GM19452 (cell line): ENCODE results near the gene KRTAP2-1.
"Not testable (repeated sequence)": the region's sequence is repeated elsewhere in the genome, so short reads cannot be mapped to it uniquely, and the experiment has no call there.

Experiments used
- ATAC-seq: cut with Tn5 transposase; IDR thresholded peaks from one replicate; pipeline ENCODE4 v1.9.1; 2021; ENCODE audit not compliant: unreplicated experiment

The KRTAP2-1 gene, protein sequence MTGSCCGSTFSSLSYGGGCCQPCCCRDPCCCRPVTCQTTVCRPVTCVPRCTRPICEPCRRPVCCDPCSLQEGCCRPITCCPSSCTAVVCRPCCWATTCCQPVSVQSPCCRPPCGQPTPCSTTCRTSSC

DNA sequence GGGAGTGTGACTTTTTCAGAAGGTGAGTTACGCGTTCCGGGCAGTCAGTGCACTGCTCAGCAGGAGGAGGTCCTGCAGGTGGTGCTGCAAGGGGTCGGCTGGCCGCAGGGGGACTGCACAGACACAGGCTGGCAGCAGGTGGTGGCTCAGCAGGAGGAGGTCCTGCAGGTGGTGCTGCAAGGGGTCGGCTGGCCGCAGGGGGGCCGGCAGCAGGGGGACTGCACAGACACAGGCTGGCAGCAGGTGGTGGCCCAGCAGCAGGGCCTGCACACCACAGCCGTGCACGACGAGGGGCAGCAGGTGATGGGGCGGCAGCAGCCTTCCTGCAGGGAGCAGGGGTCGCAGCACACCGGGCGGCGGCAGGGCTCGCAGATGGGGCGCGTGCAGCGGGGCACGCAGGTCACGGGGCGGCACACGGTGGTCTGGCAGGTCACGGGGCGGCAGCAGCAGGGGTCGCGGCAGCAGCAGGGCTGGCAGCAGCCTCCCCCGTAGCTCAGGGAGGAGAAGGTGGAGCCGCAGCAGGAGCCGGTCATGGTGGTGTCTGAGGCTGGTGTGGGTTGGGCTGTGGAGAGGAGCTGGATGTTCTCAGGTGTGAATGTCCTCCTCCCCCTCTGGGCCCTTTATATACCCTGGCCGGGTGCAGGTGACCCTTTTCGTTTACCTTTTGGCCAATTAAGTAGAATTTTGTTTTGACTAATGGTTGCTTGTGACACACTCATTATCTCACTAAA lies at the start of gene KRTAP2-1:
Gene KRTAP2-1 (minus strand): TSS at position 582 of the 731 bp plus-strand sequence. CDS start 49 bp downstream, at position 533.
- ATAC-seq: not testable (repeated sequence)

DNA sequence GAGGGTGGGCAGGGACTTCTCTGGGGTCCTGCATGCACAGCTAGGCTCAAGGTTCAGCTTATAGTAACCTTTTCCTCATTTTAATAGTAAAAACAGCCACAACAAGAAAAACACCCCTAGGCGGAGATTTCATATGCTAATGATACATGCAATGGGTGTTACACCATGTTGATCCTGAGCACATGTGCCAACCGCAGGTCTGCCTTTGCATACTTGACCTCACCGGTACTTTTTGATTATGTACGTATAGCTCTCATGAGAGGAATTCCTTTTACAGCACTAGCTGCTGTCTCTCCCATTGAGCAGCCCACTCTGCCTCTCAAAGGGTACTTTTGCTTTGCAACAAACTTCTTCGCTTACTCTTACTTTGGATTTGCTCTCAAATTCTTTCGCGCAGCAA lies 48.9 kb upstream of the KRTAP2-1 start:
- ATAC-seq: no peak

DNA sequence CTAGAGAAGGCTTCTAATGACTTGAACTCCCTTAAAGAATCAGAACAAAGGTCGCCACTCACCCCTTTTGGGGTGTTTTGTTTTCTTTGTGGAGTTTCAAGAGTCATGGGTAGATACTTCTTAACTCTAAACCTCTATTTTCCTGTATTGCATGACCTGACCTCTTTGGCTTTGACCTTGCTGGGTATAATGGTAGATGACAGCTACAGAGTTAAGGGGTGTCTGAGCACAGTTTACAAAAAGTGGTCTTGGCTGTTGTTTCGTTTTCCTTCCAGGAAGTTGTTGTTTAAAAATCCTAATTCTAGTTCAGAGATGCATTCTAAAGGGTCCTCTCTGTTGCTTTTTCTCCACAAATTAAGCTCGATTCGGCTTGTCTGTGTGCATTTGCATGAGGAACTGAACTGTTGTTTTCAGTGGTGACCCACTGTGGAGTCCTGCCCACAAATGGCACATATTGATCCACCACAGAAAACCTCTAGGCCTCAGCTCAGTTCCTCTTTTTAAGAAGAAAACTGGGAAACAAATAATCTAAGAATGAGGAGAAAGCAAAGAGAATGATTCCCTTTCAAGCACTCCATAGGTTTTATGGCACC lies 41.7 kb upstream of the KRTAP2-1 start:
- not testable (repeated sequence) for ATAC-seq

DNA sequence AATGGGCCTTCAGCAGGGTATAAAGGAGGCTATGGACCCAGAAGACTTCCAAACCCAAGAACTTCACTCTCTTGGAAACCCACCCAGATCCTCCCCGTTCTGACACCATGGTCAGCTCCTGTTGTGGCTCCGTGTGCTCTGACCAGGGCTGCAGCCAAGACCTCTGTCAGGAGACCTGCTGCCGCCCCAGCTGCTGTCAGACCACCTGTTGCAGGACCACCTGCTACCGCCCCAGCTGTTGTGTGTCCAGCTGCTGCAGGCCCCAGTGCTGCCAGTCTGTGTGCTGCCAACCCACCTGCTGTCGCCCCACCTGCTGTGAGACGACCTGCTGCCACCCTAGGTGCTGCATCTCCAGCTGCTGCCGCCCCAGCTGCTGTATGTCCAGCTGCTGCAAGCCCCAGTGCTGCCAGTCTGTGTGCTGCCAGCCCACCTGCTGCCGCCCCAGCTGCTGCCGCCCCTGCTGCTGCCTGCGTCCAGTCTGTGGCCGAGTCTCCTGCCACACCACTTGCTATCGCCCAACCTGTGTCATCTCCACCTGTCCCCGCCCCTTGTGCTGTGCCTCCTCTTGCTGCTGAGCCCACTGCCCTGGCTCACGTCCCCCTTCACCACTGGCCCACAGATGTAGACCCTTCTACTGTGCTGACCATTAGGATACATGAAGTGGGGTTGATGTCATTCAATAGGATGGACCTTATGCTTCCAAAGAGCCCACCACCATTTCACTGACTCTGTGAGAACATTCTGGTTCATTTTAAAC lies 37.2 kb upstream of the KRTAP2-1 start, which contains the start of gene KRTAP4-7:
Gene KRTAP4-7 (plus strand): TSS at position 51 of the 757 bp plus-strand sequence. CDS start 57 bp downstream, at position 108.
- ATAC-seq: not testable (repeated sequence)

DNA sequence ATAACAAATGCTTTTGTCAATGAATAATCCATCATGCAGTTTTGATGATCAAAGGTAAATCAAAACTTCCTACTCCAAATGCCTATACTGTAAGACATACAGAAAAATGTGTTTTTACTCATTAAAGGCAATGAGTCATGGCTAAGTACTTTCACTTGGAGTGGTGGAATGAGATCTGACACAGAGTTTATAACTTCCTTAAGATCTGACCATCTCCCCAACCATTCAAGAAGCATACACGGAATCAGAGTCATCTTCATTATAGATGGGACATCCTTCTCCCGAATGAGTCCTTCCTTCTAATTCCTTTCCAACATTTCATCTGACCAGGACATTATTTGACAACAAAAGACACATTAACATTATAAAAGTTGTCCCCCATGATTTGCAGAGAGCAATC lies 36.3 kb upstream of the KRTAP2-1 start:
- ATAC-seq: not testable (repeated sequence)

DNA sequence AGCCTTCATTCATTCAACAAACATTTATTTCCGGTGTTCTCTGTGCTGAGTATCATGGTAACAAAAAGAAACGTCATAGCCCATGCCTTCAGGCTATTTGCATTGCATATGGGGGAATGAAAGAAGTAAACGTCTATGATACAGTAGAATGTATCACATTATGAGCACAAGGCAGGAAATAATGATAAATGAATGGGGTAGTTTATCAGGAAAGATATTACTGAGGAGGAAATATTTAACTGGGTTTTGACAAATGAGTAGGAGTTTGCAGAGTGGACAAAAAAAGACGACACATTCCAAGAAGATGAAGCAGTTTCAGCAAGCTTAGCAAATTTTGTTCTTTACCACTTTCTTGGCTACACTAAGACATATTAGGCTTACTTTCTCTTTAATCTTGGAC lies 35.5 kb upstream of the KRTAP2-1 start:
- ATAC-seq: no peak

DNA sequence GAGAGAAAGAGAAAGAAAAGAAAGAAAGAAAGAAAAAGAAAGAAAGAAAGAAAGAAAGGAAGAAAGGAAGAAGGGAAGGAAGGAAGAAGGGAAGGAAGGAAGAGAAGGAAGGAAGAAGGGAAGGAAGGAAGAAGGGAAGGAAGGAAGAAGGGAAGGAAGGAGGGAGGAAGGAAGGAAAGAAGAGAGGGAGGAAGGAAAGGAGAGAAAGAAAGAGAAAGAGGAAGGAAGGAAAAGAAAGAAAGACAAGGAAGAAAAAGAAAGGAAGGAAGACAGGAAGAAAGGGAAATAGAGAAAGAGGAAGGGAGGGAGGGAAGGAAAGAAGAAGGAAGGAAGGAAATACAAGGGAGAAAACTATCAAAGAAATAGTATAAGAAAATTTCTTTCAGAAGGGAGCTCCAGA lies 29.7 kb upstream of the KRTAP2-1 start:
- no peak for ATAC-seq

DNA sequence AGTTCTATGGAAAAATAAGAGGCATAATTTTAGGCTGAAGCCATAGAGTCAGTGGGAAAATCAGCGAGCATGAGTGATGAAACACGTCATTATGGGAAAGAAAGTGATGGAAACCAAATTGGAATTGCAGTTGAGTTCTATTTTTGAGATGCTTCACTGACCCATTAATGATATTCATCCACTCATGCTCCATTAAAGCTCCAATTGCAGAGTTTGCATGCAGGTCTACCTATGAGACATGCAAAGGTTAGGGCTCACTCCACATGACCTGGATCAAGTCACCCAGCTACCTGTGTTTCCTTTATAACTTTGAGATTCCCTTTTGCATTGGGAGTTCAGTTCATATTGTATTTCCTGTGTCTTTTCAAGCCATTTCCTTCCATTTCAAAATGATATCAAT lies 26.6 kb upstream of the KRTAP2-1 start:
- no peak for ATAC-seq

DNA sequence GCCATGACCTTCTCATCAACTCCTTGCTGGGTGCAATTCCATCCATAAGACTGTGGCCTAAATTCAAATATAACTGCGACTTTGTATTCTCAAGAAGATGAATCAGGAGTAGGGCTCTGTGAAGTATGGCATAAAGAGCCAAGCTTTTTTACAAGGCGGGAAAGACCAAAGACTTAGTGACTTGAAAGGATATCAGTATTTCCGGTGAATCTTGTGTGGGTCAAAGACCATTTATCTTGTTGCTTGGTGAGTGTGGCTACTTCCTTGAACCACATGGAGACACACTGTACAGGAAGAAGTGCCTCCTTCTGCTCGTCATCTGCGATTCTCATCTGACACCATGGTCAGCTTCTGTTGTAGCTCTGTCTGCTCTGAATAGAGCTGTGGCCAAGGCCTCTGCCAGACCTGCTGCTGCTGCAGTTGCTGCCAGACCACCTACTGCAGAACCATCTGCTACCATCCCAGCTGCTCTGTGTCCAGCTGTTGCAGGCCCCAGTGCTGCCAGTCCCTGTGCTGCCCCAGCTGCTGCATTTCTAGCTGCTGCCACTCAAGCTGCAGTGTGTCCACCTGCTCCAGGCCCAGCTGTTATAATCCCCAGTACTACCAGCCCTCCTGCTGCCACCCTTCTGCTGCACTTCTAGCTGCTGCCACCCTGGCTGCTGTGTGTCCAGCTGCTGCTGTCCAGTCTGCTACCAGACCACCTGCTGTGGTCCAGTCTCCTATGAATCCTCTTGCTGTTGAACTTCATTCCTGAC lies 24.7 kb upstream of the KRTAP2-1 start:
- no peak for ATAC-seq

DNA sequence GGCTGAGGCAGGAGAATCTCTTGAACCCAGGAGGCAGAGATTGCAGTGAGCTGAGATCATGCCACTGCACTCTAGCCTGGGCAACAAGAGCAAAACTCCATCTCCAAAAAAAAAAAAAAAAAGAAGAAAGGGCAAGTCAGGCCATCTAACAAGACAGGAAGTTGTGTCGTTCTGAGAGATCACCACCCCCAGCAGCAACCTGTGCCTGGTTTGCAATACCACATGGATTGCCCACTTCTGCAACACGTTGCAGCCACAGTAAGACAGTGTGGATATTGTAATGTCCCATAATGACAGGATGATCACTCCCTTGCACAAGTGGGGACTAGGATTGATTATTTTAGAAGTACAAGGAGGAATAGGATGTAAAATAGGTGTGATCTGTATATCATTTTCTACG lies 21.9 kb upstream of the KRTAP2-1 start:
- no peak for ATAC-seq

DNA sequence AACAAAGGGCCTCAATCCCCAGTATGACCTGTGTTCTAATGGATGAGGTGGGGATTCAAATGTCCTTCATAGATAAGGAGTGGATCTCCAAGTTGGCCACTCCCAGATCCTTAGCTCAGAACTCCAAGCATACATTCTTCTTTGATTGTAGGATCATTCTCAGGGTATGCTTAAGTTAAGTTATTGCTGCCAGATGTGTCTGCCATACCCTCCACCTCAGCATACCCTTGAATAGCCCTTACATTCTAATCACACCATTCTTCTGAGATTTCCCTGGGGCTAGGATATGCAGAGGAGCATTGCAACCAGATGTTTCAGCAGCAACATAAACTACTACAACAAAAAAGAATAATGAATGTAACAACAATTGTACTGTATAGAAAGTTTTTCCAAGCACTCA lies 20.2 kb upstream of the KRTAP2-1 start:
- ATAC-seq: no peak

DNA sequence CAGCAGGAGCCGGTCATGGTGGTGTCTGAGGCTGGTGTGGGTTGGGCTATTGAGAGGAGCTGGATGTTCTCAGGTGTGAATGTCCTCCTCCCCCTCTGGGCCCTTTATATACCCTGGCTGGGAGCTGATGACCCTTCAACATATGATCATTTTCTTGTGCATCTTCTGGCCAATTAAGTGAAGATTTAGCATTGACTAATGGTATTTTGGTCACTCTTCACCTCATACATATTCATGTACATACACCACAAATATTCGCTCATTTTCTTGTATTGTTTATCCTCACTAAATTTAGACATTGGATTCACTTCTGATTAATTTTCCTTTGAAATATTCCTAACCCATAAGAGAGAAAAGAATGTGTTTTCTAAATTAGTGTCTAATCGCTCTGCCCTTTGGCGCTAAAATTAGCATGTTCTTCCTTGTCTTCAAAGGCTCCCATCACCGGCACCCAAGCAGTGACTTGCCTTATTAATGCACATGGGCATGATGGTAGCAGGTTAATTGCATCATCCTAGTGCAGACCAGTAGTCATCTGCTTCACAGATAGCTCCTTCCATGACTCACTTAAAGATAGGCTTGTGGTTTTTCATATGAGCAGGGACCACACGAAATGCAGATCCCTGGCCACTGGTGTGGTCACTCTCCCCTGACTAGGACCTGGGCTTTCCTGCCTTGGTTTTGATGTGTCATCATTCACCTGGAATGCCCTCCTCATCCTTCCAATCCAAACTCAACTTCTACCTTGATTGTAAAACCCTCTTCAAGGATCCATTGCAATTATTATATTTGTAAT lies 18.9 kb upstream of the KRTAP2-1 start, which contains the start of gene KRTAP2-4:
Gene KRTAP2-4 (minus strand): TSS at position 51 of the 796 bp plus-strand sequence. CDS start 34 bp downstream, at position 17.
- no peak for ATAC-seq

DNA sequence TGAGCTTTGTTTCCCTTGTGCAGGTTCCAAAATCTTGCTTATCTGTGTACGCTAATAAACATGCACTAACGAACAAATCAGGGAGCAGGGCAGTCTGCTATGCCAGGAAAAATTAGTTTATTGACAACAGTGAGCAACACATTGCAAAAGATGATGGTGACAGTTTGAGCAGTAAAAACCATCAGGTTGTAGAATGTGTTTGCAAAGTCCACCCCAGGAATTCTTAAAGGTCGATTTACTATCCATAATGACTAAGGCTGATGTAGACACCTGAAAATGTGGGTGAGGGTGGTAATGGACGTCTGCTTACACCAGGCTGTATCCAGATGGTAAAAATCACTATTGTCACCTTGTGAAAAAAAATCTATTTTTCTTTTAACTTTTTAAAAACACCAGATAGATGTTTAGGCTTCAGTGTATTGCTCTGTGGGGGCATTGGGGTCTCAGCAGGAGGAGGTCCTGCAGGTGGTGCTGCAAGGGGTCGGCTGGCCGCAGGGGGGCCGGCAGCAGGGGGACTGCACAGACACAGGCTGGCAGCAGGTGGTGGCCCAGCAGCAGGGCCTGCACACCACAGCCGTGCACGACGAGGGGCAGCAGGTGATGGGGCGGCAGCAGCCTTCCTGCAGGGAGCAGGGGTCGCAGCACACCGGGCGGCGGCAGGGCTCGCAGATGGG lies 18.0 kb upstream of the KRTAP2-1 start:
- not testable (repeated sequence) for ATAC-seq

DNA sequence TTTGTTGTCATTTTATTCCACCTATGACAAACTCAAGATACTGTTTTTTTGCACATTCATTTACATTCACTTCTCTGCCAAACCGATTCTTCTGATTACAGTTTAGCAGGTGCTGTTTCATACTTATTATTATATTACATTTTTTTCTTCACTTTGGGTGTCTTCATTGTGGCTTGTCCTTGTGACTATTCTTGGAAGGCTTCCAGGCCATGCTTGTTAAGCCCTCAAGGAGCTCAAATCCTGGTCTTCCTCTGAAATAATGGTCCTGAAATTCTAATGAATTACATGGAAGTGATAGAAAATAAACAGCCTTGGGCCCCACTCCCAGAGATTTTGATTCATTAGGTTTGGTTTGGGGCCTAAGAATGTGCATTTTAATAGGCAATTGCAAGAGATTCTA lies 17.2 kb upstream of the KRTAP2-1 start:
- no peak for ATAC-seq

DNA sequence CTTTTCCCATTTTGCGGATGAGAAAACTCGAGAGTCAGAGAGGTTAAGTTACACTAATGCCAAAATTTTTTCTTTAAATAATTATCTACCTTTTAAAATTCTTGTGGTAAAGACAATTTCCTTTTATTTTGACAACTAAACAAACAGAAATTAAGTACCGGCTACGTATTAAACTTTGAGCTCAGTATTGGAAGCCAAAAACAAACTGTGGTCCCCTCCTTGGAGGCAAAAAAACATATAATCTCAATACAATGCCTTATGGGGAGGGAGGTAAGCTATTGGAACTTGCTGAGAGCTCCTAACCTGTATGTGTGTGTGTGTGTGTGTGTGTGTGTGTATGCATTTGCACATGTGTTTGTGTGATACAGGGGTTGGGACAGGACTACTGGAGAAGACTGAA lies 16.3 kb upstream of the KRTAP2-1 start:
- no peak for ATAC-seq

DNA sequence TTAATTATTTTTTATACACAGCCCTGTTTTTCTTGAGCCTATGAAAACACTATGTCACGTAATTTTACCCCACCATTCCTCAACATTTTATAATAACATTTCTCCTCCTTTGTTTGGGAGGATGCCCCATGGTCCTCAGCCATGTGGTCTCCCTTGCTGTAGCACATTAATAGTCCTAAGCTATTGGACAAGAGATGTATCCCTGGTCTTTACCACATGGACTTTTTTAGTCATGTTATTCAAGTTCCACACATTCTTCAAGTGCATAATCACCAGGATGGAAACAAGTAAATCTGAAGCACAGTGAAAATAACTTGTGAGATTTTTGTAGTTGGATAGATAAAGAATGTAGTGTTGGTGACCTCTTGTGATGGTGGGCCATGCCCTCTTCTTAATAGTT lies 14.8 kb upstream of the KRTAP2-1 start:
- ATAC-seq: no peak

DNA sequence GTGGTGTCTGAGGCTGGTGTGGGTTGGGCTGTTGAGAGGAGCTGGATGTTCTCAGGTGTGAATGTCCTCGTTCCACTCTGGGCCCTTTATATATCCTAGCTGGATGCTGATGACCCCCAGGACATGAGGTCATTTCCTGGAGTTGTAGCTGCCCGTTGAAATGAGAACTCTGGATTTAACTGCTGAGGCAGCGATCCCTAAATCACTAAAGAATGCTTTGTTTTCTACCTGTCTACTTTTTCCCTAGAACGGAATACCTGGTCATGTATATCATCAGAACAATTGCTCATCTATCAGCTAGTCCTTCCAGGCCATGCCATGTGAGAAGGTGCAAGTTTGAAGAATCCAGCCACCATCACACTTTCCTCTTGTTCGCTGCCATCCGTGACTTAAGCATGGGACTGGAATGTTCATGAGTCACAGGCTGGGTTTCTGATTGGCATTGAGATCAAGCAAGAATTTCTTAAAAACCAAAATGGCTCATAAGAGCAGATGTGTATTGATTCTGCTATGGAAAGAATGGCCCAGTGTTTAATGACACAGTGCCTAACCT lies 13.0 kb upstream of the KRTAP2-1 start, which contains the start of gene KRTAP2-3:
Gene KRTAP2-3 (minus strand): TSS at position 63 of the 553 bp plus-strand sequence. CDS start 64 bp downstream, outside the sequence.
- ATAC-seq: no peak

DNA sequence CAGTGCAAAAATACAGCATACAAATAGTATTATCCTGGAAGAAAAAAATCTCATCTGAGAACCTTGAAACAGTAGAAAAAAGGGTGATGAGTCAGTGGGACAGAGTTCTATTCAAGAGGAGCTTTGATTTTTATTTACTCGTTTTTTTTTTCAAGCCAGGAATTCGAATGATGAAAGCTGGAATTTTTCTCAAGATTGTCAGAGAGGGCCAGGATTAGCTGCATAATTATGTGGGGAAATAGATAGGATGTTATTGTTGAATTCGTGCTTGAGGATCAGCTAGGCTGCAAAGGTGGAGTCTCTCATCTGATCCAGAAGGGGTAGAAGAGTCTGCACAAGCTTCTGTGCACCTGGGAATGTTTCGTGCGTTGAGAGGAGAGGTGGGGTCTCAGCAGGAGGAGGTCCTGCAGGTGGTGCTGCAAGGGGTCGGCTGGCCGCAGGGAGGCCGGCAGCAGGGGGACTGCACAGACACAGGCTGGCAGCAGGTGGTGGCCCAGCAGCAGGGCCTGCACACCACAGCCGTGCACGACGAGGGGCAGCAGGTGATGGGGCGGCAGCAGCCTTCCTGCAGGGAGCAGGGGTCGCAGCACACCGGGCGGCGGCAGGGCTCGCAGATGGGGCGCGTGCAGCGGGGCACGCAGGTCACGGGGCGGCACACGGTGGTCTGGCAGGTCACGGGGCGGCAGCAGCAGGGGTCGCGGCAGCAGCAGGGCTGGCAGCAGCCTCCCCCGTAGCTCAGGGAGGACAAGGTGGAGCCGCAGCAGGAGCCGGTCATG lies 12.3 kb upstream of the KRTAP2-1 start:
- ATAC-seq: not testable (repeated sequence)
